ENCODE measurements around the gene ARHGAP45. TPM values are rescaled to one million over a fixed set of nuclear protein-coding genes. Genes with fewer than 3 reads are reported as not detected.
"Not testable (repeated sequence)": the region's sequence is repeated elsewhere in the genome, so short reads cannot be mapped to it uniquely, and the experiment has no call there.

Gene ARHGAP45
- total RNA-seq, 1 donor from 2014 or later = 8.9 TPM

- H3K9me3 ChIP-seq (ENCODE audit: control insufficient read depth in 3 of 3, low read length in 3 of 3); H3K9ac ChIP-seq (ENCODE audit: low read depth in 1 of 3, low read length in 3 of 3); H3K36me3 ChIP-seq (ENCODE audit: control insufficient read depth in 3 of 3, insufficient read depth in 3 of 3, low read length in 3 of 3); H3K4me3 ChIP-seq (ENCODE audit: low read length in 3 of 3); H3K27ac ChIP-seq (ENCODE audit: low read depth, low read length): not testable (repeated sequence)
- Histone ChIP-seq H3K4me1 (ENCODE audit: control insufficient read depth in 3 of 3, insufficient read depth in 3 of 3, low read length in 3 of 3) (peaks cover 11 to 16% (median 14%) of the 10 kb centered on the region in 3 donors), H3K27me3 (ENCODE audit: control insufficient read depth in 3 of 3, insufficient read depth in 3 of 3, low read length in 3 of 3) (peaks cover 0 to 22% (median 14%) of the 10 kb centered on the region in 3 donors)
These were observed 41.9 kb upstream of the ARHGAP45 start for GRCh38 chr19:1025080-1025479.

- Histone ChIP-seq H3K9me3 (ENCODE audit: control insufficient read depth in 3 of 3, low read length in 3 of 3) (no peaks in the 10 kb centered on the region), H3K36me3 (ENCODE audit: control insufficient read depth in 3 of 3, insufficient read depth in 3 of 3, low read length in 3 of 3) (no peaks in the 10 kb centered on the region), H3K9ac (ENCODE audit: low read depth in 1 of 3, low read length in 3 of 3) (peak within 1 kb of the TSS; percentile 43 to 77 (median 72)), H3K4me3 (ENCODE audit: low read length in 3 of 3) (peak within 1 kb of the TSS; percentile 60 to 73 (median 63)), H3K4me1 (ENCODE audit: control insufficient read depth in 3 of 3, insufficient read depth in 3 of 3, low read length in 3 of 3) (peaks cover 7 to 11% (median 11%) of the 10 kb centered on the region in 3 donors), H3K27me3 (ENCODE audit: control insufficient read depth in 3 of 3, insufficient read depth in 3 of 3, low read length in 3 of 3) (peaks cover 0 to 22% (median 14%) of the 10 kb centered on the region in 3 donors), H3K27ac (ENCODE audit: low read depth, low read length) (peak within 1 kb of the TSS; percentile 74)
These were observed 40.8 kb upstream of the ARHGAP45 start, which contains the start of gene CNN2 for GRCh38 chr19:1025960-1026782. CNN2 (plus strand) TSS chr19:1026608; CDS start chr19:1026662, 54 bp downstream.

GRCh38 chr19:1026783-1027649 lies 40.0 kb upstream of the ARHGAP45 start:
- peaks cover 4 to 6% (median 6%) of the 10 kb centered on the region in 3 donors for H3K4me1 ChIP-seq (ENCODE audit: control insufficient read depth in 3 of 3, insufficient read depth in 3 of 3, low read length in 3 of 3)
- no peaks in the 10 kb centered on the region for H3K9me3 ChIP-seq (ENCODE audit: control insufficient read depth in 3 of 3, low read length in 3 of 3)
- peak overlapping the region; percentile 43 to 77 (median 72) for H3K9ac ChIP-seq (ENCODE audit: low read depth in 1 of 3, low read length in 3 of 3)
- H3K27ac ChIP-seq (ENCODE audit: low read depth, low read length) = peak overlapping the region; percentile 74
- peaks cover 0 to under 1% (median 0%) of the 10 kb centered on the region in 3 donors for H3K36me3 ChIP-seq (ENCODE audit: control insufficient read depth in 3 of 3, insufficient read depth in 3 of 3, low read length in 3 of 3)
- peak overlapping the region; percentile 60 to 73 (median 63) for H3K4me3 ChIP-seq (ENCODE audit: low read length in 3 of 3)
- peaks cover 0 to 22% (median 14%) of the 10 kb centered on the region in 3 donors for H3K27me3 ChIP-seq (ENCODE audit: control insufficient read depth in 3 of 3, insufficient read depth in 3 of 3, low read length in 3 of 3)

- H3K4me1 ChIP-seq (ENCODE audit: control insufficient read depth in 3 of 3, insufficient read depth in 3 of 3, low read length in 3 of 3) = peaks cover 4 to 6% (median 6%) of the 10 kb centered on the region in 3 donors
- peak overlapping the region; percentile 35 to 73 (median 60) for H3K4me3 ChIP-seq (ENCODE audit: low read length in 3 of 3)
- peak overlapping the region in 1 of 3 donors; percentile 8 for H3K9ac ChIP-seq (ENCODE audit: low read depth in 1 of 3, low read length in 3 of 3)
- peaks cover 0 to 22% (median 14%) of the 10 kb centered on the region in 3 donors for H3K27me3 ChIP-seq (ENCODE audit: control insufficient read depth in 3 of 3, insufficient read depth in 3 of 3, low read length in 3 of 3)
- H3K9me3 ChIP-seq (ENCODE audit: control insufficient read depth in 3 of 3, low read length in 3 of 3) = no peaks in the 10 kb centered on the region
- peak overlapping the region; percentile 19 for H3K27ac ChIP-seq (ENCODE audit: low read depth, low read length)
- peaks cover 0 to 6% (median 4%) of the 10 kb centered on the region in 3 donors for H3K36me3 ChIP-seq (ENCODE audit: control insufficient read depth in 3 of 3, insufficient read depth in 3 of 3, low read length in 3 of 3)
These were observed 39.3 kb upstream of the ARHGAP45 start for GRCh38 chr19:1027650-1028061.

- Histone ChIP-seq H3K9me3 (ENCODE audit: control insufficient read depth in 3 of 3, low read length in 3 of 3) (no peaks in the 10 kb centered on the region), H3K9ac (ENCODE audit: low read depth in 1 of 3, low read length in 3 of 3) (peak overlapping the region in 2 of 3 donors; percentile 25 to 64), H3K27me3 (ENCODE audit: control insufficient read depth in 3 of 3, insufficient read depth in 3 of 3, low read length in 3 of 3) (peaks cover 0 to 22% (median 14%) of the 10 kb centered on the region in 3 donors), H3K36me3 (ENCODE audit: control insufficient read depth in 3 of 3, insufficient read depth in 3 of 3, low read length in 3 of 3) (peaks cover 0 to 6% (median 4%) of the 10 kb centered on the region in 3 donors), H3K4me3 (ENCODE audit: low read length in 3 of 3) (peak overlapping the region; percentile 35 to 73 (median 52)), H3K4me1 (ENCODE audit: control insufficient read depth in 3 of 3, insufficient read depth in 3 of 3, low read length in 3 of 3) (peaks cover 4 to 6% (median 6%) of the 10 kb centered on the region in 3 donors), H3K27ac (ENCODE audit: low read depth, low read length) (peak overlapping the region; percentile 19)
These were observed 38.7 kb upstream of the ARHGAP45 start for GRCh38 chr19:1028062-1028926.

- no peak overlapping the region for H3K27ac ChIP-seq (ENCODE audit: low read depth, low read length)
- H3K4me3 ChIP-seq (ENCODE audit: low read length in 3 of 3) = no peak overlapping the region
- peaks cover 4 to 6% (median 4%) of the 10 kb centered on the region in 3 donors for H3K4me1 ChIP-seq (ENCODE audit: control insufficient read depth in 3 of 3, insufficient read depth in 3 of 3, low read length in 3 of 3)
- H3K9me3 ChIP-seq (ENCODE audit: control insufficient read depth in 3 of 3, low read length in 3 of 3) = no peaks in the 10 kb centered on the region
- no peak overlapping the region for H3K9ac ChIP-seq (ENCODE audit: low read depth in 1 of 3, low read length in 3 of 3)
- peaks cover 0 to 6% (median 4%) of the 10 kb centered on the region in 3 donors for H3K36me3 ChIP-seq (ENCODE audit: control insufficient read depth in 3 of 3, insufficient read depth in 3 of 3, low read length in 3 of 3)
- H3K27me3 ChIP-seq (ENCODE audit: control insufficient read depth in 3 of 3, insufficient read depth in 3 of 3, low read length in 3 of 3) = peaks cover 0 to 8% (median 1%) of the 10 kb centered on the region in 3 donors
These were observed 34.6 kb upstream of the ARHGAP45 start for GRCh38 chr19:1032264-1032867.

GRCh38 chr19:1035998-1036621 lies 30.9 kb upstream of the ARHGAP45 start:
- H3K9ac ChIP-seq (ENCODE audit: low read depth in 1 of 3, low read length in 3 of 3) = no peak overlapping the region
- peaks cover 0 to 6% (median 4%) of the 10 kb centered on the region in 3 donors for H3K36me3 ChIP-seq (ENCODE audit: control insufficient read depth in 3 of 3, insufficient read depth in 3 of 3, low read length in 3 of 3)

GRCh38 chr19:1037621-1038064 lies 29.3 kb upstream of the ARHGAP45 start:
- Histone ChIP-seq H3K36me3 (ENCODE audit: control insufficient read depth in 3 of 3, insufficient read depth in 3 of 3, low read length in 3 of 3) (no peaks in the 10 kb centered on the region), H3K27ac (ENCODE audit: low read depth, low read length) (no peak overlapping the region), H3K4me1 (ENCODE audit: control insufficient read depth in 3 of 3, insufficient read depth in 3 of 3, low read length in 3 of 3) (peaks cover 33 to 39% (median 36%) of the 10 kb centered on the region in 3 donors), H3K9me3 (ENCODE audit: control insufficient read depth in 3 of 3, low read length in 3 of 3) (no peaks in the 10 kb centered on the region), H3K4me3 (ENCODE audit: low read length in 3 of 3) (no peak overlapping the region), H3K9ac (ENCODE audit: low read depth in 1 of 3, low read length in 3 of 3) (no peak overlapping the region), H3K27me3 (ENCODE audit: control insufficient read depth in 3 of 3, insufficient read depth in 3 of 3, low read length in 3 of 3) (no peaks in the 10 kb centered on the region)

More at GRCh38 chr19:1035998-1036621, 30.9 kb upstream of the ARHGAP45 start:
- no peak overlapping the region for H3K4me3 ChIP-seq (ENCODE audit: low read length in 3 of 3)
- H3K9me3 ChIP-seq (ENCODE audit: control insufficient read depth in 3 of 3, low read length in 3 of 3) = no peaks in the 10 kb centered on the region
- no peaks in the 10 kb centered on the region for H3K27me3 ChIP-seq (ENCODE audit: control insufficient read depth in 3 of 3, insufficient read depth in 3 of 3, low read length in 3 of 3)
- no peak overlapping the region for H3K27ac ChIP-seq (ENCODE audit: low read depth, low read length)
- H3K4me1 ChIP-seq (ENCODE audit: control insufficient read depth in 3 of 3, insufficient read depth in 3 of 3, low read length in 3 of 3) = peaks cover 18 to 23% (median 20%) of the 10 kb centered on the region in 3 donors

Measured in skeletal muscle tissue (tissue), 4 donors.